ENCODE measurements around the gene ULK1.

- TF ChIP-seq, protein P1, sequence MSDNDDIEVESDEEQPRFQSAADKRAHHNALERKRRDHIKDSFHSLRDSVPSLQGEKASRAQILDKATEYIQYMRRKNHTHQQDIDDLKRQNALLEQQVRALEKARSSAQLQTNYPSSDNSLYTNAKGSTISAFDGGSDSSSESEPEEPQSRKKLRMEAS (CRISPR knock-in tag; IDR thresholded peaks at IDR 0.05) = no peak
- TF ChIP-seq CBFB (CRISPR knock-in tag; IDR thresholded peaks at IDR 0.05; ENCODE audit: low read depth) = no peak
- TF ChIP-seq ZNF121 (CRISPR knock-in tag; IDR thresholded peaks at IDR 0.05) = no peak
- no peak for TF ChIP-seq JAZF1 (CRISPR knock-in tag; IDR thresholded peaks at IDR 0.05)
- no peak for TF ChIP-seq CTCF (IDR thresholded peaks at IDR 0.05)
- no peak for TF ChIP-seq NR2C2 (CRISPR knock-in tag; IDR thresholded peaks at IDR 0.05)
- no peak for TF ChIP-seq JUN (CRISPR knock-in tag; IDR thresholded peaks at IDR 0.05)
- no peak for TF ChIP-seq ATF1 (CRISPR knock-in tag; IDR thresholded peaks at IDR 0.05)
- no peak for TF ChIP-seq E2F5 (CRISPR knock-in tag; IDR thresholded peaks at IDR 0.05)
- TF ChIP-seq, protein P2, sequence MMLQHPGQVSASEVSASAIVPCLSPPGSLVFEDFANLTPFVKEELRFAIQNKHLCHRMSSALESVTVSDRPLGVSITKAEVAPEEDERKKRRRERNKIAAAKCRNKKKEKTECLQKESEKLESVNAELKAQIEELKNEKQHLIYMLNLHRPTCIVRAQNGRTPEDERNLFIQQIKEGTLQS (CRISPR knock-in tag; conservative IDR thresholded peaks at IDR 0.05) = no peak
- TF ChIP-seq CREM (CRISPR knock-in tag; IDR thresholded peaks at IDR 0.05) = no peak
- no peak for TF ChIP-seq EMX1 (CRISPR knock-in tag; IDR thresholded peaks at IDR 0.05)
Measured at GRCh38 chr12:131909081-131909751, 14.8 kb downstream of the ULK1 start.
